Lung (tissue), 12 donors: ENCODE data around the gene HOXA9. TPM values are rescaled to one million over a fixed set of nuclear protein-coding genes. Genes with fewer than 3 reads are reported as not detected.

ENCODE experiments used
- ATAC-seq: fragments of 200-7000 bp; cut with Tn5 transposase; one replicate; pipeline ENCODE4 v1.9.1; 2020; ENCODE audit warnings: moderate number of reproducible peaks; ENCODE audit not compliant: insufficient read depth, low FRiP score
- DNase-seq, 3 donors: peaks; one replicate each; pipeline ENCODE4 v3.0.0-alpha.2; 2013 to 2017
- H3K27ac ChIP-seq, 2 donors: one replicate each; pipeline ENCODE4 v1.5.1; 2013; ENCODE audit warnings: mild to moderate bottlenecking in 2 of 2, moderate library complexity in 2 of 2, control low read depth in 1 of 2, inconsistent platforms in 1 of 2, low read depth in 1 of 2, low read length in 1 of 2
- H3K27me3 ChIP-seq, 3 donors: one replicate each; pipeline ENCODE4 v1.5.1; 2013; ENCODE audit warnings: low read length in 2 of 3; ENCODE audit not compliant: control insufficient read depth in 3 of 3, insufficient read depth in 3 of 3
- H3K36me3 ChIP-seq, 4 donors: one replicate each; pipeline ENCODE4 v1.5.1; 2013; ENCODE audit warnings: low read length in 4 of 4, mild to moderate bottlenecking in 1 of 4, moderate library complexity in 1 of 4; ENCODE audit not compliant: control insufficient read depth in 4 of 4, insufficient read depth in 4 of 4
- H3K4me1 ChIP-seq, 5 donors: one replicate each; pipeline ENCODE4 v1.5.1; 2013; ENCODE audit warnings: low read length in 5 of 5, mild to moderate bottlenecking in 2 of 5, moderate library complexity in 1 of 5; ENCODE audit not compliant: control insufficient read depth in 5 of 5, insufficient read depth in 5 of 5
- H3K4me3 ChIP-seq: one replicate; pipeline ENCODE4 v1.5.1; 2013; ENCODE audit warnings: mild to moderate bottlenecking, control low read depth, moderate library complexity
- H3K9ac ChIP-seq, 2 donors: one replicate each; pipeline ENCODE4 v1.5.1; 2013; ENCODE audit warnings: low read length in 2 of 2, control low read depth in 1 of 2; ENCODE audit not compliant: insufficient read depth in 1 of 2
- H3K9me3 ChIP-seq, 4 donors: one replicate each; pipeline ENCODE4 v1.5.1; 2013; ENCODE audit warnings: low read length in 3 of 4, mild to moderate bottlenecking in 1 of 4, moderate library complexity in 1 of 4; ENCODE audit not compliant: control insufficient read depth in 4 of 4, insufficient read depth in 3 of 4
- CTCF ChIP-seq: IDR thresholded peaks from 2 replicates; pipeline ENCODE4 v1.5.1; 2012; ENCODE audit warnings: mild to moderate bottlenecking; ENCODE audit errors: control extremely low read depth, extremely low read depth
- WGBS, 2 donors: extraction: QIAGEN DNeasy Blood & Tissue Kit; methylation state at CpG; one replicate each; pipeline ENCODE4 v1.1.7; 2013; 5-methylcytosine and 5-hydroxymethylcytosine counted together
- polyA plus RNA-seq, 2 donors: library from polyadenylated mRNA; stranded (reverse); fragments of 200-250 nt; gene quantifications; one replicate each; pipeline ENCODE4 v1.2.1, GENCODE V29; 2013
- total RNA-seq, 2 donors: library from RNA; depleted of rRNA in 1 of 2; stranded (reverse); fragments of >200 nt in 1 of 2; gene quantifications; one replicate each; pipeline ENCODE4 v1.2.1, GENCODE V29; 2014 to 2021
- donor health status: control.
- donor health status: control.
- donor health status: Bipolar disorder and iron deficiency.
- donor health status: healthy.
- donor health status: DM: yes; HTN: yes; CAD: no.

Gene HOXA9
- total and polyA plus RNA-seq, 4 donors: 0.11 to 0.85 (median 0.43) TPM

- Histone ChIP-seq H3K27ac (peak overlapping the region in 1 of 2 donors; percentile 89), H3K4me1 (peaks cover 0 to 44% (median 8%) of the 10 kb centered on the region in 5 donors), H3K9me3 (no peaks in the 10 kb centered on the region), H3K9ac (peak overlapping the region; percentile 42 to 100), H3K36me3 (peaks cover 0 to 49% (median 1%) of the 10 kb centered on the region in 4 donors), H3K27me3 (peaks cover 0 to 44% (median 5%) of the 10 kb centered on the region in 3 donors), H3K4me3 (peak overlapping the region; percentile 67)
- TF ChIP-seq CTCF: no peak
- peak; percentile 15 for ATAC-seq
- DNase-seq: peak; percentile 74 to 85 (median 84)
- WGBS, 2 donors: 39 to 71% methylated on average over 45 of the region's 45 CpGs
Observed at GRCh38 chr7:27115221-27116026, 49.9 kb downstream of the HOXA9 start.

- peaks cover 0 to 50% (median 3%) of the 10 kb centered on the region in 4 donors for H3K36me3 ChIP-seq
- no peaks in the 10 kb centered on the region for H3K9me3 ChIP-seq
- no peak for ATAC-seq
- 38 to 58% methylated on average over 6 of the region's 6 CpGs for WGBS, 2 donors
- H3K27ac ChIP-seq: peak overlapping the region in 1 of 2 donors; percentile 89
- H3K4me3 ChIP-seq: peak overlapping the region; percentile 67
- H3K4me1 ChIP-seq: peaks cover 0 to 43% (median 10%) of the 10 kb centered on the region in 5 donors
- H3K9ac ChIP-seq: peak overlapping the region; percentile 42 to 100
- no peak for TF ChIP-seq CTCF
- H3K27me3 ChIP-seq: peaks cover 0 to 48% (median 5%) of the 10 kb centered on the region in 3 donors
- DNase-seq: peak in 1 of 3 donors; percentile 74
Observed at GRCh38 chr7:27114881-27115220, 50.5 kb downstream of the HOXA9 start.

- WGBS, 2 donors: 40 to 70% methylated on average over 25 to 26 of the region's 26 CpGs
- Histone ChIP-seq H3K9ac (peak overlapping the region; percentile 43 to 97), H3K9me3 (no peaks in the 10 kb centered on the region), H3K27ac (peak overlapping the region in 1 of 2 donors; percentile 83), H3K27me3 (peaks cover 0 to 48% (median 3%) of the 10 kb centered on the region in 3 donors), H3K36me3 (peaks cover 0 to 57% (median 6%) of the 10 kb centered on the region in 4 donors), H3K4me1 (peaks cover 0 to 43% (median 12%) of the 10 kb centered on the region in 5 donors), H3K4me3 (peak overlapping the region; percentile 37)
- ATAC-seq: peak; percentile 20
- no peak for TF ChIP-seq CTCF
- DNase-seq: peak; percentile 75 to 95 (median 90)
Observed at GRCh38 chr7:27113991-27114769, 51.2 kb downstream of the HOXA9 start.
